ENCODE measurements around the gene CAPN9.
"Not testable (repeated sequence)": the region's sequence is repeated elsewhere in the genome, so short reads cannot be mapped to it uniquely, and the experiment has no call there.

CAPN9 gene

GRCh38 chr1:230843503-230844309 is 96.5 kb downstream of the CAPN9 start:
- Histone ChIP-seq H3K9me3 (ENCODE audit: control insufficient read depth, insufficient read depth, low read depth, low read length) (no peaks in the 10 kb centered on the region), H3K27ac (ENCODE audit: extremely low read depth, low read depth, low read length) (no peak overlapping the region), H3K4me1 (ENCODE audit: control insufficient read depth, insufficient read depth, low read length) (no peaks in the 10 kb centered on the region), H3K36me3 (ENCODE audit: control insufficient read depth in 2 of 2, insufficient read depth in 1 of 2, low read length in 2 of 2) (peaks cover 5 to 43% of the 10 kb centered on the region in 2 experiments), H3K4me3 (ENCODE audit: low read depth, low read length) (no peak overlapping the region)
- ChIA-PET POLR2A (no interaction called here), CTCF (no interaction called here)
- TF ChIP-seq ZSCAN5A (tag by site-specific recombination; IDR thresholded peaks at IDR 0.05) (no peak), ZNF274 (IDR thresholded peaks at IDR 0.05; ENCODE audit: low read length) (no peak), ZNF274 (tag by site-specific recombination; IDR thresholded peaks at IDR 0.05; ENCODE audit: borderline replicate concordance) (no peak), ZFHX2 (tag by site-specific recombination; conservative IDR thresholded peaks at IDR 0.05) (0 out of 2 replicates have a peak, but pooled peaks have one; percentile 9), EGR2 (tag by site-specific recombination; IDR thresholded peaks at IDR 0.05; ENCODE audit: low read depth) (0 out of 2 replicates have a peak, but pooled peaks have one; percentile 18), ELK4 (IDR thresholded peaks at IDR 0.05; ENCODE audit: borderline replicate concordance, low read depth, low read length) (no peak)

GRCh38 chr1:230844561-230844960 is 97.4 kb downstream of the CAPN9 start:
- CTCF ChIA-PET = interaction anchor here (0.5 kb wide), 1 partner anchor 64 kb away, joined by 3 read pairs; no protein-coding TSS in a partner anchor
- Histone ChIP-seq H3K4me1 (ENCODE audit: control insufficient read depth, insufficient read depth, low read length) (no peaks in the 10 kb centered on the region), H3K4me3 (ENCODE audit: low read depth, low read length) (no peak overlapping the region), H3K36me3 (ENCODE audit: control insufficient read depth in 2 of 2, insufficient read depth in 1 of 2, low read length in 2 of 2) (peaks cover 5 to 38% of the 10 kb centered on the region in 2 experiments), H3K9me3 (ENCODE audit: control insufficient read depth, insufficient read depth, low read depth, low read length) (no peaks in the 10 kb centered on the region), H3K27ac (ENCODE audit: extremely low read depth, low read depth, low read length) (no peak overlapping the region)
- no peak for TF ChIP-seq ZNF223 (tag by site-specific recombination; IDR thresholded peaks at IDR 0.05)
- POLR2A ChIA-PET = no interaction called here

GRCh38 chr1:230845184-230845583 is 98.0 kb downstream of the CAPN9 start:
- CTCF ChIA-PET = interaction anchor here (0.5 kb wide), 1 partner anchor 64 kb away, joined by 3 read pairs; no protein-coding TSS in a partner anchor
- H3K27ac ChIP-seq (ENCODE audit: extremely low read depth, low read depth, low read length); H3K4me3 ChIP-seq (ENCODE audit: low read depth, low read length); H3K9me3 ChIP-seq (ENCODE audit: control insufficient read depth, insufficient read depth, low read depth, low read length); H3K4me1 ChIP-seq (ENCODE audit: control insufficient read depth, insufficient read depth, low read length); POLR2A ChIA-PET: not testable (repeated sequence)
- peaks cover 5 to 38% of the 10 kb centered on the region in 2 experiments for H3K36me3 ChIP-seq (ENCODE audit: control insufficient read depth in 2 of 2, insufficient read depth in 1 of 2, low read length in 2 of 2)
- TF ChIP-seq ZNF121 (tag by site-specific recombination; IDR thresholded peaks at IDR 0.05) (peak; percentile 77; the same call in 1 of the 2 replicates), SCRT2 (tag by site-specific recombination; IDR thresholded peaks at IDR 0.05) (peak; percentile 23; the same call in 1 of the 2 replicates)

- Histone ChIP-seq H3K36me3 (ENCODE audit: control insufficient read depth in 2 of 2, insufficient read depth in 1 of 2, low read length in 2 of 2) (peaks cover 5 to 27% of the 10 kb centered on the region in 2 experiments; a peak in 2 of 3 replicates), H3K27ac (ENCODE audit: extremely low read depth, low read depth, low read length) (no peak overlapping the region), H3K4me3 (ENCODE audit: low read depth, low read length) (no peak overlapping the region), H3K9me3 (ENCODE audit: control insufficient read depth, insufficient read depth, low read depth, low read length) (no peaks in the 10 kb centered on the region), H3K4me1 (ENCODE audit: control insufficient read depth, insufficient read depth, low read length) (peaks cover 3% of the 10 kb centered on the region; the same call in 1 of the 2 replicates)
- POLR2A ChIA-PET = interaction anchor here (1.3 kb wide), 1 partner anchor 10 kb away, joined by 4 read pairs; no protein-coding TSS in a partner anchor
- CTCF ChIA-PET = no interaction called here
- TF ChIP-seq ZNF341 (tag by site-specific recombination; IDR thresholded peaks at IDR 0.05; ENCODE audit: low read depth) = no peak
- TF ChIP-seq TSHZ1 (tag by site-specific recombination; IDR thresholded peaks at IDR 0.05; ENCODE audit: borderline replicate concordance) = no peak
- TF ChIP-seq EGR2 (tag by site-specific recombination; IDR thresholded peaks at IDR 0.05; ENCODE audit: low read depth) = 0 out of 2 replicates have a peak, but pooled peaks have one; percentile 8
- no peak for TF ChIP-seq ZNF37A (tag by site-specific recombination; IDR thresholded peaks at IDR 0.05)
- TF ChIP-seq INSM2 (tag by site-specific recombination; IDR thresholded peaks at IDR 0.05) = no peak
- TF ChIP-seq ZNF416 (tag by site-specific recombination; IDR thresholded peaks at IDR 0.05) = no peak
- TF ChIP-seq ZNF670 (tag by site-specific recombination; IDR thresholded peaks at IDR 0.05; ENCODE audit: low read depth) = no peak
- TF ChIP-seq ZNF175 (tag by site-specific recombination; IDR thresholded peaks at IDR 0.05) = no peak
- no peak for TF ChIP-seq ZFP69B (tag by site-specific recombination; IDR thresholded peaks at IDR 0.05)
- no peak for TF ChIP-seq ZNF133 (tag by site-specific recombination; IDR thresholded peaks at IDR 0.05)
- TF ChIP-seq ZNF23 (tag by site-specific recombination; IDR thresholded peaks at IDR 0.05; ENCODE audit: borderline replicate concordance) = no peak
These were observed 101.0 kb downstream of the CAPN9 start for GRCh38 chr1:230848235-230848634.
